Right lung (tissue), 5 donors: Measurements from ENCODE around the gene CSF2RB. TPM values are rescaled to one million over a fixed set of nuclear protein-coding genes. Genes with fewer than 3 reads are reported as not detected.

Experiments used
- DNase-seq, 2 donors: peaks; one replicate each; pipeline ENCODE4 v3.0.0-alpha.2; 2013
- polyA plus RNA-seq, 5 donors: library from polyadenylated mRNA; unstranded; fragments of 120-200 nt; gene quantifications; one replicate each; pipeline versions ENCODE4 v1.2.1 to v1.2.3, GENCODE V29; 2013; ENCODE audit warnings: inconsistent platforms in 1 of 5, low replicate concordance in 1 of 5; ENCODE audit not compliant: insufficient read length in 5 of 5, insufficient read depth in 1 of 5

The CSF2RB gene
- polyA plus RNA-seq, 5 donors: 2.7 to 4.1 (median 3.6) TPM

DNA sequence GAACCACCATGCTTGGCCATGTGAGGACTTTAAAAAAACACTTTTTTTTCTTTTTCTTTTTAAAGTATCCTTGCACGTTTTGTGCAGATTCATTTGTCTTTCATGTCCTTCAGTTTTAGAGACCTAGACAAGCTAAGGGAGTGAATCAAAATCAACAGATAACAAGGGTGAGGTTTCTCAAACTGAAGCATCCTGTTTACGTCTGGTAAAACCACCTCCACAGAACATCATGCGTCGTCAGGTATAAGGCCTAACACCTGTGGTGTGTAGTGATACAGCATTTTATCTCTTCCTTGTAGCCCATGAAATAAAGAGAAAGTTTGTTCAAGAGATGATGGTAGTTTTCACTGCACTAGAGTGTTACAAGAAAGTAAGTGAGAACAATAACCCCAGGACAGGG is 26.3 kb upstream of the CSF2RB start:
- no peak for DNase-seq

DNA sequence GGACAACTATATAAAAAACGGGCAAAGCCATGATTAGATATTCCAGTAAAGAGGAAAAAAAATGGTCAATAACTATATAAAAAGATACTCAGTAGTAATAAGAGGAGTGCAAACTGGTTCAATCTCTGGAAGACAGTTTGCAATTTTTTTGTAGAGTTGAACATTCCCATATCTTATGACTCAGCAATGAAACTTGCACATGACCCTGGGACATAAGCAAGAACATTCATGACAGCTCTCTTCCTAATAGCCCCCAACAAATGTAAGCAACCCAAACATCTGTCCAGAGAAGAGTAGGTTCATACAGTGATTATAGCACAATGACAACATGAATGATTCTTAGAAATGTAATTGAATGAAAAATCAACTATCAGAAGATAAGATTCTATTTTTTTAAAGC is 21.8 kb upstream of the CSF2RB start:
- DNase-seq: no peak

- no peak for DNase-seq
Measured at GRCh38 chr22:36892292-36892691, 21.1 kb upstream of the CSF2RB start.

GRCh38 chr22:36893262-36893661 is 20.2 kb upstream of the CSF2RB start:
- DNase-seq: no peak

DNA sequence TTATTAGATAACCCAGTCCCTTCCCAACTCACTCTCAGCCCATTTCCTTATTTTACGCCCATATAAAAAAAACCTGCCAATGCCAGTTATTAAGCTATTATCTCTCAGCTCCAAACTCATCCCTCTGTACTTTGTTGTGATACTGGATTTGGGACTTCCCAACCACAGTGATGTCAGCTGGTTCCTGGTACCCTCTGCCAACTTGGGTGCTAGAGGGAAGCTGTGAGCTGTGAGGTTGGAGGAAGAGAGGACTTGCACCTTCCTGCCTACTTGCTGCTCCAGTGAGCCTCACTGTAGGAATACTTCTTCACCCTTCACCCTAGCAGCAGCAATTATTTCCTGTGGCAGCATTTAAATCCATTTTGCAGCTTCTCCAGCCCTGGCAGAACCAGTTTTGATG is 19.2 kb upstream of the CSF2RB start:
- DNase-seq: no peak

DNA sequence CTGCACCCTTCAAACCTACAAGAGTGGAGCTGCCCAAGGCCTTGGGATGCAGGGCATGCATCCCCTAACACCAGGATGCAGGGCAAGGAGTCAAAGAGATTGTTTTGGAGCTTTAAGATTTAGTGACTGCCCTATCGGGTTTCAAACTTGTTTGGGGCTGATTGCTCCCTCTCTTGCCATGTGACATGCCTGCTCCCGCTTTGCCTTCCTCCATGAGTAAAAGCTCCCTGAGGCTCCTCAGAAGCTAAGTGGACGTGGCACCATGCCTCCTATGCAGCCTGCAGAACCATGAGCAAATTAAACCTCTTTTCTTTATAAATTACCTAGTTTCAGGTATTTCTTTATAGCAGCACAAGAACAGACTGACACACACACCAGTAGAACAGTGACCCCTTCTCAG is 15.8 kb upstream of the CSF2RB start:
- no peak for DNase-seq

- no peak for DNase-seq
Measured at GRCh38 chr22:36898690-36899089, 14.7 kb upstream of the CSF2RB start.

- no peak for DNase-seq
Measured at GRCh38 chr22:36899498-36899897, 13.9 kb upstream of the CSF2RB start.

DNA sequence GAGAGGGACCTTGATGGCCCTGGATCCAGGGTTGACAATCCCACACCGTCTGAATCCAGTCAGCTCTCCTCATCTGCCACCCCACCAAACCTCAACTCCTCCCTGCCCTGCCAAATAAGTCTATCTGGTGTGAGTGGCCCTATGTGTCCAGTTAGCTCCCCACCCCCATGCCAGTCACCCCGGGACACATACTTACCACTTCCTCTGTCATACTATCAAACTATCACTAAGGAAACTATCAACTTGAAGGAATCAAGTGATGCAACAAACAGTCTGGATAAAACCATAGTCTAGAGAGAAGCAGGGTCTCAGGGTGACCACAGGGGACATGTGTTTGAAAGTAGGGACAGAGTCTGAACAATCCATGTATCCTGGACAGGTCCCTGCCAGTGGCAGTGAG is 13.2 kb upstream of the CSF2RB start:
- no peak for DNase-seq

GRCh38 chr22:36900880-36901279 is 12.5 kb upstream of the CSF2RB start:
- DNase-seq: no peak

GRCh38 chr22:36901411-36902142 is 11.9 kb upstream of the CSF2RB start:
- no peak for DNase-seq

GRCh38 chr22:36902143-36902926 is 11.1 kb upstream of the CSF2RB start:
- DNase-seq: no peak

- DNase-seq: no peak
Measured at GRCh38 chr22:36904260-36904880, 9.1 kb upstream of the CSF2RB start.

GRCh38 chr22:36907253-36908195 is 5.9 kb upstream of the CSF2RB start:
- DNase-seq: no peak

- DNase-seq: no peak
Measured at GRCh38 chr22:36910461-36910860, 3.0 kb upstream of the CSF2RB start.

GRCh38 chr22:36911887-36912661 is 1.4 kb upstream of the CSF2RB start:
- no peak for DNase-seq

GRCh38 chr22:36912694-36913426 is 568 bp upstream of the CSF2RB start:
- DNase-seq: no peak

- no peak for DNase-seq
Measured at GRCh38 chr22:36914390-36914752, 943 bp downstream of the CSF2RB start.

DNA sequence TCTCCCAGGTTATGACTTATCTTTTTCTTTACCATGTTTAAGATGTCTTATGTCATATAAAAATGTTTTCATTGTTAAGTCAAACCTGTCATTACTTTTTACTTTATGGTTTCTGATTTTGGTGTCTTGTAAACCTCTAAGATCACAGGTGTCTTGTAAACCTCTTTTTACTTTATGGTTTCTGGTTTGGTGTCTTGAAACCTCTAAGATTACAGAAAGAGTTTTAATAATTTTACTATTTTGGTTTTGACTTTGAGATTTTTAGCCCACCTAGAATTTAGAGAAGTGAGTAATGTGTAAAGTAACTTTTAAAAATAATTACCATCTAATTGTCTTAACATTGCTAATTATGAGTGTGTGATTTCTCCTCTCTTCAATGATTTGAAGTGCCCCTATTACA is 2.6 kb downstream of the CSF2RB start:
- DNase-seq: no peak

DNA sequence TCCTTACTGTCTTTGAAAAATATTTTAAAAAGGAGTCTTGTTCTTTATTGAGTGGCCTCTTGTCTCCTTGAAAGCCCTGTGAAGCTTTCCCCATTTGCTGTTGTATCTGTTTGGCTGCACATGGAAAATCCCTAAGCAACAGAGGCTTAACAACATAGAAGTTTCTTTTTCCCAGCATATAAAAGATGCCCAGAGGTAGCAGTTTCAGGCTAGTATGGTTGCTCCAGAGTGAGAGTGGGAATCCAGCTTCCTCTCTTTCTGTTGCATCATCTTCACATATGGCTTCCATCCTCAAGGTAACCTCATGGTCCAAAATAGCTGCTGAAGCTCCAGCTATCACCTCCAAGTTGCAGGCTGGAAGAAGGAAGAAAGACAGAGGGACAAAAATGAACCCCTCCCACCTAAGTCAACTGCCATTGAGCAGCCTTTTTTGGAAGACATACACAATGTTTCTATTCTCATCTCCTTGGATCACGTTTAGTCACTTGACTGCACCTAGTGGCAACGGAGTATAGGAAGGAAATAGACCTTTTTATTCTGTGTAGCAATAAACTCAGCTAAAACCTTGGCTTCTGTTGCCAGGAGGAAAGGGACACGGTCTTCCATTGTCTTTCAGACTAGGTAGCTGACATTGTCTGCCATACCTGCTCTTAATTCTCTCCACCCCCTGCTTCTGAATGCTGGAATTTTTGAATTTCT is 5.3 kb downstream of the CSF2RB start:
- DNase-seq: no peak
